Measurements from ENCODE around the gene ITIH3. TPM values are rescaled to one million over a fixed set of nuclear protein-coding genes. Genes with fewer than 3 reads are reported as not detected.
A peak's percentile ranks its signal among the peaks of the same experiment; 100 is the strongest.

Gene ITIH3
- total RNA-seq, 1 experiment from 2014 or later, result 0.67 TPM

DNA sequence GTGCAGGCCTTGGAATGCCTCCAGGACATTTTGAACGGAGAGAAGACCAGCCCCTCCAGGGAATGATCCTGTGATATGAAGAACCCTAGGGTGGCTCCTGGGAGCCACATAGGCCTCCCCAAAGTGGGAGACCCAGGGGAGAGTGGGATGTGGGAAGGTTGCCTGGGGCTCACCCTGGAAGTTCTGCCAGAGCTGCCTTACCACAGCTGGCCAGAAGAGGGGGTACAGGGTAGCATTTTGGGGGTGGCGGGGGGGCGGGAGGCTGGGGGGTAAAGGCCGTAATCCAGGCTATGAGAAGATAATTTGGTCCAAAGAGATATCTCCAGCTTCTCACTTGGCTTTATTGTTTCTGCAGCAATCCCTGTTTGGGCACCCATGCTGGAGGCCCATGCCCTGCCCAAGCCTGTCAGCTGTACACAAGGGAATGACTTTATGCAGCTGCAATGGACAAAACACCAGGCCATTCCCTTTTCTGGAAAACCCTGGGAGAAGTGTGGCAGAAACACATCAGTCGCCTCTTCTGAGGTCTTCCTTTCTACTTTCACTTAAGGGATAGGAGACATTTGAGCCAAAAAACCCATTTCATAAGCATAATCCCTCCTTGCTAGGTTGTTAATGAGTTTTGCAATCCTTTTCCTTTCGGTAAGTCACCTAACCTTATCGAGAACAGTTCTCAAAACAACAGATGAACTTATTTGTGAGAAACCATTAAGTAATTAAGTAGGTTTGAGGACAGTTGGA lies 51.3 kb downstream of the ITIH3 start:
- Histone ChIP-seq H3K9me3 (ENCODE audit: control insufficient read depth, insufficient read depth, low read depth, low read length) (no peaks in the 10 kb centered on the region), H3K36me3 (ENCODE audit: control insufficient read depth, insufficient read depth, low read length) (no peaks in the 10 kb centered on the region), H3K27me3 (ENCODE audit: control insufficient read depth, insufficient read depth, low read length) (no peaks in the 10 kb centered on the region), H3K4me1 (ENCODE audit: control insufficient read depth, insufficient read depth, low read length) (no peaks in the 10 kb centered on the region), H3K27ac (ENCODE audit: low read length) (no peak overlapping the region), H3K4me3 (ENCODE audit: low read depth in 2 of 2, low read length in 2 of 2) (no peak overlapping the region)
- ATAC-seq, result no peak
- BruUV-seq (replicated peaks), result no TSS peak
- TF ChIP-seq TCF7L2 (IDR thresholded peaks at IDR 0.05; ENCODE audit: low read depth, low read length), result no peak
- TF ChIP-seq, protein P1, sequence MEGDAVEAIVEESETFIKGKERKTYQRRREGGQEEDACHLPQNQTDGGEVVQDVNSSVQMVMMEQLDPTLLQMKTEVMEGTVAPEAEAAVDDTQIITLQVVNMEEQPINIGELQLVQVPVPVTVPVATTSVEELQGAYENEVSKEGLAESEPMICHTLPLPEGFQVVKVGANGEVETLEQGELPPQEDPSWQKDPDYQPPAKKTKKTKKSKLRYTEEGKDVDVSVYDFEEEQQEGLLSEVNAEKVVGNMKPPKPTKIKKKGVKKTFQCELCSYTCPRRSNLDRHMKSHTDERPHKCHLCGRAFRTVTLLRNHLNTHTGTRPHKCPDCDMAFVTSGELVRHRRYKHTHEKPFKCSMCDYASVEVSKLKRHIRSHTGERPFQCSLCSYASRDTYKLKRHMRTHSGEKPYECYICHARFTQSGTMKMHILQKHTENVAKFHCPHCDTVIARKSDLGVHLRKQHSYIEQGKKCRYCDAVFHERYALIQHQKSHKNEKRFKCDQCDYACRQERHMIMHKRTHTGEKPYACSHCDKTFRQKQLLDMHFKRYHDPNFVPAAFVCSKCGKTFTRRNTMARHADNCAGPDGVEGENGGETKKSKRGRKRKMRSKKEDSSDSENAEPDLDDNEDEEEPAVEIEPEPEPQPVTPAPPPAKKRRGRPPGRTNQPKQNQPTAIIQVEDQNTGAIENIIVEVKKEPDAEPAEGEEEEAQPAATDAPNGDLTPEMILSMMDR (IDR thresholded peaks at IDR 0.05), result peak; percentile 35
- DNase-seq (ENCODE audit: low read depth, low spot score), result no peak
- intact Hi-C loops (cut with micrococcal nuclease; ENCODE audit: unreplicated experiment), result no loop called here
- POLR2A ChIA-PET, result no interaction called here
- in situ Hi-C loops (cut with HindIII; ENCODE audit: low pct_unique_long_range_greater_than_20kb, low sequenced_read_pairs), result no loop called here
- CTCF ChIA-PET, result interaction anchor here (0.5 to 0.8 kb wide), 2 partner anchors 124 to 553 kb away, joined by 3 to 4 read pairs; no protein-coding TSS in a partner anchor

DNA sequence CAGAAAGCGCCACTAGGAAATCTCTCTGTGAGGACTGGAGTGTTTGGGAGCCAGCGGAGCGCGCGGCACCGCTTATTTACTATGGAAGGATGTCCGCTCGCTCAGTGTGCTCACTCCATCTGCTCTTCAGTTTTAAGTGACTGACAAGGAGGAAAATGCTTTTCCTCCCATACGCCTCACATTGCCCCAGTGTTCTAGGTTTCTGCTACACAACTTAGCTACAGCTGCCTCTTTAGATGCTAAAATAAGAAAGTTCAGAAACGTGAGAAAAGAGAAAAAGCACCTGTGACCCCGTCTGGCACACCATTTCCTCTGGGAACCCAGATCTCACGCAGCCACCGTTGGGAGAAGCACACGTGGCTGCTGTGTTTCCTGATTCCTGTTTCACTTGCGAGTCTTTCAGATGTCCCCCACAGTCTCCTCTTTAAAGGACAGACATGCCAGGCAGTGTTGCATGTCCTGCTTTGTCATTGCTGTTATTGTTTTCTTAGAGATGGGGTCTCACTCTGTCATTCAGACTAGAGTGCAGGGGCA lies 51.9 kb downstream of the ITIH3 start:
- Histone ChIP-seq H3K4me3 (ENCODE audit: low read depth in 2 of 2, low read length in 2 of 2) (no peak overlapping the region), H3K27ac (ENCODE audit: low read length) (no peak overlapping the region), H3K27me3 (ENCODE audit: control insufficient read depth, insufficient read depth, low read length) (no peaks in the 10 kb centered on the region), H3K36me3 (ENCODE audit: control insufficient read depth, insufficient read depth, low read length) (no peaks in the 10 kb centered on the region), H3K9me3 (ENCODE audit: control insufficient read depth, insufficient read depth, low read depth, low read length) (no peaks in the 10 kb centered on the region), H3K4me1 (ENCODE audit: control insufficient read depth, insufficient read depth, low read length) (no peaks in the 10 kb centered on the region)
- TF ChIP-seq POLR2AphosphoS5 (IDR thresholded peaks at IDR 0.05; ENCODE audit: low read depth, low read length) (no peak), REST (IDR thresholded peaks at IDR 0.05; ENCODE audit: insufficient read depth in 1 of 2, low read depth in 2 of 2, low read length in 1 of 2) (no peak), SIN3A (IDR thresholded peaks at IDR 0.05; ENCODE audit: borderline replicate concordance, insufficient read depth, low read depth, low read length) (no peak), TCF7L2 (IDR thresholded peaks at IDR 0.05; ENCODE audit: low read depth, low read length) (no peak)
- TF ChIP-seq, protein P1 (IDR thresholded peaks at IDR 0.05), result no peak
- CTCF ChIA-PET, result interaction anchor here (0.8 kb wide), 1 partner anchor 553 kb away, joined by 3 read pairs; no protein-coding TSS in a partner anchor
- intact Hi-C loops (cut with micrococcal nuclease; ENCODE audit: unreplicated experiment) (no loop called here), in situ Hi-C loops (cut with HindIII; ENCODE audit: low pct_unique_long_range_greater_than_20kb, low sequenced_read_pairs) (no loop called here)
- BruUV-seq (replicated peaks), result no TSS peak
- DNase-seq (ENCODE audit: low read depth, low spot score) (no peak), ATAC-seq (no peak)
- POLR2A ChIA-PET, result no interaction called here
